PC-9 (cell line): ENCODE measurements around the gene TOX2. TPM values are rescaled to one million over a fixed set of nuclear protein-coding genes. Genes with fewer than 3 reads are reported as not detected.

Experiments used
- BruUV-seq: library from RNA; stranded (reverse); fragments of 400-500 nt; replicated peaks from 2 replicates; lab custom pipeline; 2021; lab: Mats Ljungman, UMichigan
- CTCF ChIA-PET: fragments of 300-600 bp; sonication (Branson Sonifier 250); formaldehyde crosslinking; loops from one replicate; lab custom pipeline; 2022; ENCODE audit warnings: antibody characterized with exemption; lab: Charles Lee
- POLR2A ChIA-PET: fragments of 300-600 bp; sonication (Branson Sonifier 250); formaldehyde crosslinking; loops from one replicate; lab custom pipeline; 2022; ENCODE audit warnings: antibody characterized with exemption; ENCODE audit not compliant: unreplicated experiment; lab: Charles Lee
- DNase-seq, 2 experiments: peaks; one replicate each; pipeline versions ENCODE4 v3.0.0 to v3.0.0-alpha.2; 2015 to 2022; ENCODE audit warnings: mixed read lengths in 1 of 2
- H2AFZ ChIP-seq: fragments of 200-600 bp; sonication (generic); 2 replicates; pipeline ENCODE4 v1.8.1; 2017; ENCODE audit warnings: antibody characterized with exemption
- H3F3A ChIP-seq: fragments of 200-600 bp; sonication (generic); 2 replicates; pipeline ENCODE4 v1.8.1; 2017; ENCODE audit warnings: antibody characterized with exemption, mild to moderate bottlenecking, low read depth; ENCODE audit not compliant: insufficient read depth
- H3K27ac ChIP-seq: fragments of 200-600 bp; sonication (generic); 2 replicates; pipeline ENCODE4 v1.6.1; 2016; ENCODE audit warnings: mixed run types
- H3K27me3 ChIP-seq: fragments of 200-600 bp; sonication (generic); 2 replicates; pipeline ENCODE4 v1.6.1; 2016; ENCODE audit warnings: low read depth, mixed run types; ENCODE audit not compliant: insufficient read depth
- H3K36me3 ChIP-seq: fragments of 200-600 bp; sonication (generic); 2 replicates; pipeline ENCODE4 v1.6.1; 2016; ENCODE audit warnings: low read depth, mixed run types
- H3K4me1 ChIP-seq: fragments of 200-600 bp; sonication (generic); replicated peaks from 2 replicates; pipeline ENCODE4 v1.6.1; 2016; ENCODE audit warnings: mixed run types; ENCODE audit not compliant: insufficient read depth
- H3K4me2 ChIP-seq: fragments of 200-600 bp; sonication (generic); 2 replicates; pipeline ENCODE4 v1.6.1; 2017; ENCODE audit warnings: mixed run types
- H3K4me3 ChIP-seq: fragments of 200-600 bp; sonication (generic); 2 replicates; pipeline ENCODE4 v1.6.1; 2016; ENCODE audit warnings: mixed run types
- H3K79me2 ChIP-seq: fragments of 200-600 bp; sonication (generic); 2 replicates; pipeline ENCODE4 v1.6.1; 2017; ENCODE audit warnings: low read depth, mixed run types
- H3K9me2 ChIP-seq: fragments of 200-600 bp; sonication (generic); 2 replicates; pipeline ENCODE4 v1.8.1; 2017; ENCODE audit warnings: mild to moderate bottlenecking; ENCODE audit not compliant: insufficient read depth
- H3K9me3 ChIP-seq: fragments of 200-600 bp; sonication (generic); 2 replicates; pipeline ENCODE4 v1.8.1; 2016; ENCODE audit warnings: low read depth; ENCODE audit not compliant: insufficient read depth
- H4K20me1 ChIP-seq: fragments of 200-600 bp; sonication (generic); 2 replicates; pipeline ENCODE4 v1.8.1; 2017; ENCODE audit not compliant: insufficient read depth
- EZH2 ChIP-seq: fragments of 200-600 bp; sonication (generic); IDR thresholded peaks from 2 replicates; pipeline ENCODE4 v1.8.0; 2017; ENCODE audit warnings: antibody characterized with exemption, low read depth
- intact Hi-C: fragments of 100-400 bp; cut with micrococcal nuclease; formaldehyde crosslinking; loops from one replicate; pipeline ENCODE4 v1.10.0; 2022; ENCODE audit not compliant: unreplicated experiment
- total RNA-seq: library from RNA; stranded (reverse); gene quantifications from 2 replicates; pipeline ENCODE4 v1.2.3, GENCODE V29; 2021
- TF ChIP-seq, protein P1 (sequence below): fragments of 200-600 bp; sonication (generic); conservative IDR thresholded peaks from 2 replicates; pipeline ENCODE4 v1.6.1; 2017; ENCODE audit warnings: mixed run types, antibody characterized with exemption, mild to moderate bottlenecking, moderate library complexity

TOX2 gene
- total RNA-seq, 1 experiment from 2014 or later = 30.1 TPM

DNA sequence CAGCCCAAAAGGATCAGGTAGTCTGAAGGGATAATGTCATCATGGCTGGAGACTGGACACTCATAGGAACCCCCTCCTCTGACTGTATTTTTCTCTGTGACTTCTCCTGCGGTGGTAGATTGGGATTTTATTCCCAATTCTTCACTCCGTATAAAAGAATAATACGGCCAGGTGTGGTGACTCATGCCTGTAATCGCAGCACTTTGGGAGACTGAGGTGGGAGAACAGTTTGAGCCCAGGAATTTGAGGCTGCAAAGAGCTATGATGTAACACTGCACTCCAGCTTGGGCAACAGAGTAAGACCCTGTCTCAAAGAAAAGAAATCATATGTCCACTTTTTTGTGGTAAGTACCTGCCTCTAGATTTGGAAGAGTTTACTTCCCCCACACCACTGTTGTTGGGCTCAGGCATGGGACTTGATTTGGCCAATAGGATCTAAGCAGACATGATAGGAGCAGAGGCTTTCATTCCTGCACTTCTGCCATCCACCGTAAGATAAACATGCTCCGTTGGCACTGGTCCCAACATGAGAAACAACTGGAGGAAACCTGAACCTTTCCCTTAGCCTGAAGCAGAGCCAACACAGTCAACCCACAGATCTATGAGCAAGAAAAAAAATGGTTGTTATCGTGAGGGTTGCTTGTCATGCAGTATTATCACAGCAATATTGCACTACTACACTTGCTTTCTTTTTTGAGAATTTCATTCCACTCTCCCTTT lies 190.3 kb downstream of the TOX2 start:
- CTCF ChIA-PET = interaction anchor here (0.6 to 0.7 kb wide), 2 partner anchors 277 to 331 kb away, joined by 3 to 4 read pairs; no protein-coding TSS in a partner anchor
- H3K79me2 ChIP-seq = no peaks in the 10 kb centered on the region
- POLR2A ChIA-PET = no interaction called here
- DNase-seq = peak in 1 of 2 experiments; percentile 41
- H3K4me3 ChIP-seq = no peak overlapping the region
- H3F3A ChIP-seq = no peaks in the 10 kb centered on the region
- no peak overlapping the region for H2AFZ ChIP-seq
- no peaks in the 10 kb centered on the region for H3K27me3 ChIP-seq
- BruUV-seq = no TSS peak
- H4K20me1 ChIP-seq = no peaks in the 10 kb centered on the region
- no peaks in the 10 kb centered on the region for H3K9me2 ChIP-seq
- no peak overlapping the region for H3K27ac ChIP-seq
- no peaks in the 10 kb centered on the region for H3K4me1 ChIP-seq
- no peak for TF ChIP-seq EZH2
- TF ChIP-seq, protein P1, sequence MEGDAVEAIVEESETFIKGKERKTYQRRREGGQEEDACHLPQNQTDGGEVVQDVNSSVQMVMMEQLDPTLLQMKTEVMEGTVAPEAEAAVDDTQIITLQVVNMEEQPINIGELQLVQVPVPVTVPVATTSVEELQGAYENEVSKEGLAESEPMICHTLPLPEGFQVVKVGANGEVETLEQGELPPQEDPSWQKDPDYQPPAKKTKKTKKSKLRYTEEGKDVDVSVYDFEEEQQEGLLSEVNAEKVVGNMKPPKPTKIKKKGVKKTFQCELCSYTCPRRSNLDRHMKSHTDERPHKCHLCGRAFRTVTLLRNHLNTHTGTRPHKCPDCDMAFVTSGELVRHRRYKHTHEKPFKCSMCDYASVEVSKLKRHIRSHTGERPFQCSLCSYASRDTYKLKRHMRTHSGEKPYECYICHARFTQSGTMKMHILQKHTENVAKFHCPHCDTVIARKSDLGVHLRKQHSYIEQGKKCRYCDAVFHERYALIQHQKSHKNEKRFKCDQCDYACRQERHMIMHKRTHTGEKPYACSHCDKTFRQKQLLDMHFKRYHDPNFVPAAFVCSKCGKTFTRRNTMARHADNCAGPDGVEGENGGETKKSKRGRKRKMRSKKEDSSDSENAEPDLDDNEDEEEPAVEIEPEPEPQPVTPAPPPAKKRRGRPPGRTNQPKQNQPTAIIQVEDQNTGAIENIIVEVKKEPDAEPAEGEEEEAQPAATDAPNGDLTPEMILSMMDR = no peak
- peaks cover 17% of the 10 kb centered on the region; the same call in 1 of the 2 replicates for H3K9me3 ChIP-seq
- H3K4me2 ChIP-seq = no peak overlapping the region
- H3K36me3 ChIP-seq = no peaks in the 10 kb centered on the region
- intact Hi-C loops = no loop called here

DNA sequence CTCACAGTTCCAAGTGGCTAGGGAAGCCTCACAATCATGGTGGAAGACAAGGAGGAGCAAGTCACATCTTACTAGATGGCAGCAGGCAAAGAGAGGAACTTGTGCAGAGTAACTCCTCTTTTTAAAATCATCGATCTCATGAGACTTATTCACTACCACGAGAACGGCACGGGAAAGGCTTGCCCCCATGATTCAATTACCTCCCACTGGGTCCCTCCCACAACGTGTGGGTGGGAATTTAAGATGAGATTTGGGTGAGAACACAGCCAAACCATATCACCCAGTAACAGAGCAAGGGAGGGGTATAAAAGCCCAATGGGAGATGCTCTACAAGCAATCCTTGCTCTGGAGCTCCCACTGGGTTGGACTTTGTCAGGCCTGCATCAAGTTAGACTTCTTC lies 192.0 kb downstream of the TOX2 start:
- Histone ChIP-seq H2AFZ (no peak overlapping the region), H3F3A (no peaks in the 10 kb centered on the region), H3K9me2 (no peaks in the 10 kb centered on the region), H3K79me2 (no peaks in the 10 kb centered on the region), H3K27me3 (no peaks in the 10 kb centered on the region), H3K4me3 (no peak overlapping the region), H3K4me2 (no peak overlapping the region), H3K36me3 (no peaks in the 10 kb centered on the region), H4K20me1 (no peaks in the 10 kb centered on the region), H3K4me1 (no peaks in the 10 kb centered on the region), H3K9me3 (peaks cover 17% of the 10 kb centered on the region; the same call in 1 of the 2 replicates), H3K27ac (no peak overlapping the region)
- CTCF ChIA-PET = no interaction called here
- no peak for DNase-seq
- no TSS peak for BruUV-seq
- intact Hi-C loops = no loop called here
- POLR2A ChIA-PET = no interaction called here
- TF ChIP-seq, protein P1 = no peak
- TF ChIP-seq EZH2 = no peak

DNA sequence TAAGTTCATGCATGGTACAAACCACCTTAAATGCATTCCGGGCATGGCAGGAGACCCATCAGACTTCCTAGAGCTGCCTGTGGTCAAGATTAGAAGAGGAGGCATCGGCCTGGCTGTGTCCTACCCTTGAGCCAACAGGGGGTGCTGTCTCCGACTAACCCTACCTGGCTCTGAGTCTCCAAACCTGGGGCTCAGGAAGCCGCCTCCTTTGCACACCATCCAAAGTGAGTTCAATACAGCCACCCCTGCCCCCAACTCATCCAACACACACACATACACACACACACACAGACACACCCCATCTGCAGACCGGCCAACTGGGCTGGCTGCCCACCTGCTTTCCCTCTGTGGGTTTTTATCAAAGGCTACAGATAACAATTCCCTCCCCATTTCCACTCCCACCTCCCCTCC lies 195.3 kb downstream of the TOX2 start:
- CTCF ChIA-PET = no interaction called here

More for the DNA sequence above, 195.3 kb downstream of the TOX2 start:
- no peak overlapping the region for H3K4me2 ChIP-seq
- TF ChIP-seq, protein P1 = peak; percentile 43; the same call in 1 of the 2 replicates
- TF ChIP-seq EZH2 = no peak
- peaks cover 6% of the 10 kb centered on the region; the same call in 1 of the 2 replicates for H3F3A ChIP-seq
- H3K27me3 ChIP-seq = no peaks in the 10 kb centered on the region
- no peaks in the 10 kb centered on the region for H3K79me2 ChIP-seq
- POLR2A ChIA-PET = no interaction called here
- peaks cover 17% of the 10 kb centered on the region; the same call in 1 of the 2 replicates for H3K9me3 ChIP-seq
- H3K36me3 ChIP-seq = no peaks in the 10 kb centered on the region
- H2AFZ ChIP-seq = no peak overlapping the region
- H3K4me3 ChIP-seq = no peak overlapping the region
- H3K9me2 ChIP-seq = no peaks in the 10 kb centered on the region
- BruUV-seq = no TSS peak
- no peak overlapping the region for H3K27ac ChIP-seq
- intact Hi-C loops = loop anchor here (10.0 kb wide), 1 partner anchor 505 kb away; no protein-coding TSS in a partner anchor
- no peaks in the 10 kb centered on the region for H4K20me1 ChIP-seq
- no peak for DNase-seq
- no peaks in the 10 kb centered on the region for H3K4me1 ChIP-seq
